K562 (cell line): ENCODE data around the gene CDKN1B. TPM values are rescaled to one million over a fixed set of nuclear protein-coding genes. Genes with fewer than 3 reads are reported as not detected.

ENCODE experiments used
- ATF3 ChIP-seq, 2 experiments: fragments of 450-650 bp in 1 of 2; sonication (generic) in 1 of 2; formaldehyde crosslinking in 1 of 2; IDR thresholded peaks in 1 of 2; conservative IDR thresholded peaks in 1 of 2; 2 replicates each; pipeline versions ENCODE4 v1.6.1 to v1.8.1; 2016 to 2023; ENCODE audit warnings: mild to moderate bottlenecking in 2 of 2, moderate library complexity in 2 of 2, inconsistent platforms in 1 of 2, missing genetic modification reagents in 1 of 2
- CBX3 ChIP-seq, 2 experiments: IDR thresholded peaks; 1 replicate in 1 of 2; 2 replicates in 1 of 2; pipeline ENCODE4 v1.6.1; 2012; ENCODE audit warnings: inconsistent platforms in 2 of 2, low read length in 2 of 2, borderline replicate concordance in 1 of 2, control low read depth in 1 of 2
- JUND ChIP-seq, 2 experiments: IDR thresholded peaks; 2 replicates in 1 of 2; 3 replicates in 1 of 2; pipeline ENCODE4 v1.6.1; 2011; ENCODE audit warnings: borderline replicate concordance in 2 of 2, low read depth in 2 of 2, low read length in 2 of 2, improper control_type of control experiment in 1 of 2, missing biosample characterization in 1 of 2, missing genetic modification characterization in 1 of 2, missing genetic modification reagents in 1 of 2
- KAT8 ChIP-seq: fragments of 450-650 bp; IDR thresholded peaks from 2 replicates; pipeline ENCODE4 v1.6.1; 2016; ENCODE audit warnings: low read depth, mild to moderate bottlenecking
- MAFF ChIP-seq: IDR thresholded peaks from 2 replicates; pipeline ENCODE4 v1.6.1; 2012; ENCODE audit warnings: low read length, improper control_type of control experiment
- MTA1 ChIP-seq: fragments of 450-650 bp; IDR thresholded peaks from 2 replicates; pipeline ENCODE4 v1.6.1; 2017; ENCODE audit warnings: borderline replicate concordance
- MYBL2 ChIP-seq, 2 experiments: fragments of 450-650 bp in 1 of 2; sonication (generic) in 1 of 2; formaldehyde crosslinking in 1 of 2; IDR thresholded peaks; 2 replicates each; pipeline versions ENCODE4 v1.6.1 to v1.8.1; 2017 to 2022; ENCODE audit warnings: borderline replicate concordance in 1 of 2, inconsistent platforms in 1 of 2, low read depth in 1 of 2, mild to moderate bottlenecking in 1 of 2, missing genetic modification reagents in 1 of 2, moderate library complexity in 1 of 2
- PTTG1 ChIP-seq: fragments of 450-650 bp; IDR thresholded peaks from 2 replicates; pipeline ENCODE4 v1.6.1; 2016; ENCODE audit warnings: low read depth, mild to moderate bottlenecking, missing genetic modification characterization, missing compliant biosample characterization
- SAFB ChIP-seq: fragments of 200-400 bp; formaldehyde crosslinking; IDR thresholded peaks from 2 replicates; pipeline ENCODE4 v1.6.1; 2017; ENCODE audit warnings: low read depth, low read length, borderline replicate concordance
- SIN3A ChIP-seq, 2 experiments: fragments of 150-350 bp in 1 of 2; IDR thresholded peaks; 2 replicates each; pipeline ENCODE4 v1.6.1; 2011 to 2016; ENCODE audit warnings: borderline replicate concordance in 2 of 2, low read depth in 2 of 2, low read length in 2 of 2, mild to moderate bottlenecking in 2 of 2, moderate library complexity in 2 of 2; ENCODE audit not compliant: control insufficient read depth in 1 of 2
- SIN3B ChIP-seq: fragments of 450-650 bp; IDR thresholded peaks from 2 replicates; pipeline ENCODE4 v1.6.1; 2017; ENCODE audit warnings: low read depth, mild to moderate bottlenecking, moderate library complexity
- YY1 ChIP-seq, 3 experiments: IDR thresholded peaks; 2 replicates each; pipeline ENCODE4 v1.6.1; 2011; ENCODE audit warnings: low read length in 2 of 3, mild to moderate bottlenecking in 2 of 3, moderate library complexity in 2 of 3, borderline replicate concordance in 1 of 3, control low read depth in 1 of 3, low read depth in 1 of 3; ENCODE audit not compliant: insufficient read depth in 3 of 3, insufficient replicate concordance in 2 of 3, control insufficient read depth in 1 of 3, insufficient read length in 1 of 3; ENCODE audit errors: extremely low read depth in 1 of 3
- ZC3H4 ChIP-seq: sonication (generic); formaldehyde crosslinking; IDR thresholded peaks from 2 replicates; pipeline ENCODE4 v1.9.0; 2021; ENCODE audit warnings: missing genetic modification reagents, borderline replicate concordance
- ZNF121 ChIP-seq: sonication (generic); formaldehyde crosslinking; conservative IDR thresholded peaks from 2 replicates; pipeline ENCODE4 v1.8.0; 2022; ENCODE audit warnings: missing genetic modification reagents
- ZNF592 ChIP-seq: fragments of 450-650 bp; IDR thresholded peaks from 2 replicates; pipeline ENCODE4 v1.6.1; 2017; ENCODE audit warnings: antibody characterized with exemption, mild to moderate bottlenecking
- ZNF717 ChIP-seq: fragments of 250-450 bp; sonication (Bioruptor Pico); IDR thresholded peaks from 2 replicates; pipeline ENCODE4 v1.5.0; 2021
- ZNF778 ChIP-seq: fragments of 450-650 bp; formaldehyde crosslinking; IDR thresholded peaks from 2 replicates; pipeline ENCODE4 v1.4.0; 2020; ENCODE audit warnings: mild to moderate bottlenecking, moderate library complexity
- polyA plus RNA-seq, 8 experiments: library from polyadenylated mRNA; depleted of rRNA in 4 of 8; stranded (reverse) in 5 of 8; unstranded in 3 of 8; fragments of >200 nt; fragmentation: Nextera tagmentation in 2 of 8; fragmentation: Illumina TruSeq in 1 of 8; extraction: Ambion mirVana in 2 of 8; extraction: Trizol in 1 of 8; gene quantifications; 2 replicates each; pipeline versions ENCODE4 v1.2.1 to v1.2.3, GENCODE V29; 2011 to 2014; ENCODE audit warnings: inconsistent platforms in 1 of 8, missing spikeins in 1 of 8
- total RNA-seq, 7 experiments: library from RNA; depleted of rRNA in 6 of 7; stranded (reverse); fragments of >200 nt in 6 of 7; fragmentation: Illumina TruSeq in 2 of 7; extraction: Trizol in 2 of 7; gene quantifications; 2 replicates each; pipeline versions ENCODE4 v1.2.1 to v1.2.3, GENCODE V29; 2011 to 2021; ENCODE audit warnings: low replicate concordance in 1 of 7
- TF ChIP-seq, protein P1 (sequence below): sonication (generic); formaldehyde crosslinking; IDR thresholded peaks from 2 replicates; pipeline ENCODE4 v1.8.0; 2022; ENCODE audit warnings: mild to moderate bottlenecking, missing genetic modification reagents

Gene CDKN1B
- total and polyA plus RNA-seq, 9 of the 15 experiments (the other 6 are each of a cell fraction or from before 2014, with no cell fraction given): 2.6 to 35.2 (median 15.5) TPM

- TF ChIP-seq ATF3 (IDR thresholded peaks at IDR 0.05) (no peak), ATF3 (CRISPR knock-in tag; conservative IDR thresholded peaks at IDR 0.05) (no peak), SAFB (no peak), ZNF121 (no peak), ZNF717 (CRISPR knock-in tag) (no peak), ZC3H4 (CRISPR knock-in tag) (no peak), MAFF (no peak), PTTG1 (tag) (no peak), SIN3A (IDR thresholded peaks at IDR 0.05; ENCODE audit: borderline replicate concordance in 2 of 2, control insufficient read depth in 1 of 2, low read depth in 2 of 2, low read length in 2 of 2) (0 out of 4 replicates have a peak, but pooled peaks of 1 of the 2 experiments have one; percentile 51), JUND (IDR thresholded peaks at IDR 0.05; ENCODE audit: borderline replicate concordance, low read depth, low read length) (no peak), JUND (tag; IDR thresholded peaks at IDR 0.05; ENCODE audit: borderline replicate concordance, low read depth, low read length) (no peak), KAT8 (no peak), ZNF778 (CRISPR knock-in tag) (no peak), SIN3B (no peak), MYBL2 (IDR thresholded peaks at IDR 0.05; ENCODE audit: low read depth) (no peak; the same call in 1 of the 2 replicates), MYBL2 (CRISPR knock-in tag; IDR thresholded peaks at IDR 0.05; ENCODE audit: borderline replicate concordance) (no peak), MTA1 (no peak), YY1 (IDR thresholded peaks at IDR 0.05; ENCODE audit: borderline replicate concordance in 1 of 3, control insufficient read depth in 1 of 3, extremely low read depth in 1 of 3, insufficient read depth in 3 of 3, insufficient read length in 1 of 3, insufficient replicate concordance in 2 of 3, low read depth in 1 of 3, low read length in 2 of 3) (peak; percentile 41 to 88 (median 66)), ZNF592 (peak; percentile 34), CBX3 (IDR thresholded peaks at IDR 0.05; ENCODE audit: borderline replicate concordance in 1 of 2, low read length in 2 of 2) (no peak)
- TF ChIP-seq, protein P1, sequence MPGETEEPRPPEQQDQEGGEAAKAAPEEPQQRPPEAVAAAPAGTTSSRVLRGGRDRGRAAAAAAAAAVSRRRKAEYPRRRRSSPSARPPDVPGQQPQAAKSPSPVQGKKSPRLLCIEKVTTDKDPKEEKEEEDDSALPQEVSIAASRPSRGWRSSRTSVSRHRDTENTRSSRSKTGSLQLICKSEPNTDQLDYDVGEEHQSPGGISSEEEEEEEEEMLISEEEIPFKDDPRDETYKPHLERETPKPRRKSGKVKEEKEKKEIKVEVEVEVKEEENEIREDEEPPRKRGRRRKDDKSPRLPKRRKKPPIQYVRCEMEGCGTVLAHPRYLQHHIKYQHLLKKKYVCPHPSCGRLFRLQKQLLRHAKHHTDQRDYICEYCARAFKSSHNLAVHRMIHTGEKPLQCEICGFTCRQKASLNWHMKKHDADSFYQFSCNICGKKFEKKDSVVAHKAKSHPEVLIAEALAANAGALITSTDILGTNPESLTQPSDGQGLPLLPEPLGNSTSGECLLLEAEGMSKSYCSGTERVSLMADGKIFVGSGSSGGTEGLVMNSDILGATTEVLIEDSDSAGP (CRISPR knock-in tag): no peak
Observed at GRCh38 chr12:12716793-12717585, at the start of gene CDKN1B (continued).
